PC-3 (cell line): ENCODE results near the gene HMCN1. TPM values are rescaled to one million over a fixed set of nuclear protein-coding genes. Genes with fewer than 3 reads are reported as not detected.

Source experiments
- ATAC-seq: fragments of 200-7000 bp; cut with Tn5 transposase; 2 replicates; pipeline ENCODE4 v1.9.1; 2020; ENCODE audit warnings: mild to moderate bottlenecking, moderate library complexity
- BruUV-seq: library from RNA; stranded (reverse); fragments of 400-500 nt; replicated peaks from 2 replicates; lab custom pipeline; 2021; lab: Mats Ljungman, UMichigan
- CTCF ChIA-PET: fragments of 300-600 bp; sonication (Branson Sonifier 250); formaldehyde crosslinking; loops from one replicate; lab custom pipeline; 2022; ENCODE audit warnings: antibody characterized with exemption; lab: Charles Lee
- POLR2A ChIA-PET: fragments of 300-600 bp; sonication (Branson Sonifier 250); formaldehyde crosslinking; loops from one replicate; lab custom pipeline; 2022; ENCODE audit warnings: antibody characterized with exemption; ENCODE audit not compliant: unreplicated experiment; lab: Charles Lee
- DNase-seq: peaks from one replicate; pipeline ENCODE4 v3.0.0-alpha.2; 2015
- H2AFZ ChIP-seq: fragments of 300-600 bp; sonication (generic); 2 replicates; pipeline ENCODE4 v1.6.0; 2016; ENCODE audit warnings: antibody characterized with exemption, low read length
- H3F3A ChIP-seq: fragments of 300-600 bp; sonication (generic); one replicate; pipeline ENCODE4 v1.6.0; 2017; ENCODE audit warnings: antibody characterized with exemption, low read length, control low read depth, mild to moderate bottlenecking; ENCODE audit not compliant: unreplicated experiment
- H3K27ac ChIP-seq: fragments of 300-600 bp; sonication (generic); 2 replicates; pipeline ENCODE4 v1.5.1; 2016; ENCODE audit warnings: mild to moderate bottlenecking, low read length
- H3K27me3 ChIP-seq: fragments of 300-600 bp; sonication (generic); 2 replicates; pipeline ENCODE4 v1.6.1; 2016; ENCODE audit warnings: low read length, mixed read lengths
- H3K36me3 ChIP-seq: fragments of 300-600 bp; sonication (generic); 2 replicates; pipeline ENCODE4 v1.6.1; 2016; ENCODE audit warnings: low read depth, mixed run types, low read length, mixed read lengths
- H3K4me1 ChIP-seq: fragments of 300-600 bp; sonication (generic); 2 replicates; pipeline ENCODE4 v1.5.1; 2016; ENCODE audit warnings: low read length; ENCODE audit not compliant: insufficient read depth
- H3K4me2 ChIP-seq: fragments of 300-600 bp; sonication (generic); 2 replicates; pipeline ENCODE4 v1.6.0; 2016; ENCODE audit warnings: low read length
- H3K4me3 ChIP-seq: fragments of 300-600 bp; sonication (generic); 2 replicates; pipeline ENCODE4 v1.5.1; 2016; ENCODE audit warnings: mild to moderate bottlenecking, low read length, mixed read lengths
- H3K79me2 ChIP-seq: fragments of 300-600 bp; sonication (generic); 2 replicates; pipeline ENCODE4 v1.6.1; 2017; ENCODE audit warnings: low read length, mixed read lengths
- H3K9ac ChIP-seq: fragments of 300-600 bp; sonication (generic); 2 replicates; pipeline ENCODE4 v1.6.0; 2016; ENCODE audit warnings: mild to moderate bottlenecking, low read length
- H3K9me2 ChIP-seq: fragments of 300-600 bp; sonication (generic); replicated peaks from 2 replicates; pipeline ENCODE4 v1.6.1; 2016; ENCODE audit warnings: mixed run types, low read length, mixed read lengths
- H3K9me3 ChIP-seq: fragments of 300-600 bp; sonication (generic); 2 replicates; pipeline ENCODE4 v1.6.1; 2016; ENCODE audit warnings: low read length, mixed read lengths
- H4K20me1 ChIP-seq: fragments of 300-600 bp; sonication (generic); 2 replicates; pipeline ENCODE4 v1.6.1; 2016; ENCODE audit warnings: low read length, mixed read lengths
- CTCF ChIP-seq: fragments of 300-600 bp; sonication (generic); conservative IDR thresholded peaks from 2 replicates; pipeline ENCODE4 v1.5.1; 2017; ENCODE audit warnings: antibody characterized with exemption, low read depth, mild to moderate bottlenecking, low read length
- EZH2 ChIP-seq: fragments of 300-600 bp; sonication (generic); IDR thresholded peaks from one replicate; pipeline ENCODE4 v1.6.1; 2017; ENCODE audit warnings: antibody characterized with exemption, mild to moderate bottlenecking, low read length; ENCODE audit not compliant: unreplicated experiment
- EZH2phosphoT487 ChIP-seq: fragments of 300-600 bp; sonication (generic); IDR thresholded peaks from 2 replicates; pipeline ENCODE4 v1.6.1; 2018; ENCODE audit warnings: mild to moderate bottlenecking, antibody characterized with exemption, low read length, borderline replicate concordance
- intact Hi-C: fragments of 100-400 bp; cut with micrococcal nuclease; formaldehyde crosslinking; loops from 2 replicates; pipeline ENCODE4 v1.9.0; 2023
- total RNA-seq: library from RNA; depleted of rRNA; stranded (reverse); fragments of >200 nt; gene quantifications from 2 replicates; pipeline ENCODE4 v1.2.3, GENCODE V29; 2014

Gene HMCN1
- total RNA-seq, 1 experiment from 2014 or later = 0.66 TPM

- ChIA-PET POLR2A (no interaction called here), CTCF (no interaction called here)
- no peak overlapping the region for H3K9ac ChIP-seq
- no peaks in the 10 kb centered on the region for H3K9me2 ChIP-seq
- DNase-seq = no peak
- no peak for ATAC-seq
- TF ChIP-seq EZH2 = no peak
- TF ChIP-seq CTCF = no peak
- TF ChIP-seq EZH2phosphoT487 = no peak
- H3K4me1 ChIP-seq = no peaks in the 10 kb centered on the region
- no peaks in the 10 kb centered on the region for H3K27me3 ChIP-seq
- no peak overlapping the region for H2AFZ ChIP-seq
- H4K20me1 ChIP-seq = no peaks in the 10 kb centered on the region
- no peaks in the 10 kb centered on the region for H3K9me3 ChIP-seq
- no peaks in the 10 kb centered on the region for H3K79me2 ChIP-seq
- no peak overlapping the region for H3K4me3 ChIP-seq
- no peak overlapping the region for H3K4me2 ChIP-seq
- H3K36me3 ChIP-seq = no peaks in the 10 kb centered on the region
- no peaks in the 10 kb centered on the region for H3F3A ChIP-seq
- H3K27ac ChIP-seq = no peak overlapping the region
- intact Hi-C loops = no loop called here
- no TSS peak for BruUV-seq
Measured at GRCh38 chr1:186113461-186113860, 379.3 kb downstream of the HMCN1 start.

GRCh38 chr1:186118724-186119123, 384.5 kb downstream of the HMCN1 start:
- Histone ChIP-seq H3K4me2 (no peak overlapping the region), H3K27ac (no peak overlapping the region), H3K9ac (no peak overlapping the region), H3K9me3 (no peaks in the 10 kb centered on the region), H2AFZ (no peak overlapping the region), H3K9me2 (no peaks in the 10 kb centered on the region), H3K27me3 (no peaks in the 10 kb centered on the region), H3K36me3 (no peaks in the 10 kb centered on the region), H3F3A (no peaks in the 10 kb centered on the region), H3K4me1 (no peaks in the 10 kb centered on the region), H3K4me3 (no peak overlapping the region), H3K79me2 (no peaks in the 10 kb centered on the region), H4K20me1 (no peaks in the 10 kb centered on the region)
- ChIA-PET POLR2A (no interaction called here), CTCF (no interaction called here)
- BruUV-seq = no TSS peak
- DNase-seq (no peak), ATAC-seq (no peak)
- no peak for TF ChIP-seq EZH2phosphoT487
- no peak for TF ChIP-seq CTCF
- TF ChIP-seq EZH2 = no peak
- intact Hi-C loops = no loop called here

- no TSS peak for BruUV-seq
- Histone ChIP-seq H3K9ac (no peak overlapping the region), H3K9me3 (no peaks in the 10 kb centered on the region), H3K4me3 (no peak overlapping the region), H3K36me3 (no peaks in the 10 kb centered on the region), H3K27me3 (no peaks in the 10 kb centered on the region), H3K27ac (no peak overlapping the region), H3F3A (no peaks in the 10 kb centered on the region), H3K9me2 (no peaks in the 10 kb centered on the region), H2AFZ (no peak overlapping the region), H3K4me1 (no peaks in the 10 kb centered on the region), H4K20me1 (no peaks in the 10 kb centered on the region), H3K79me2 (no peaks in the 10 kb centered on the region), H3K4me2 (no peak overlapping the region)
- ATAC-seq (no peak), DNase-seq (no peak)
- ChIA-PET CTCF (no interaction called here), POLR2A (no interaction called here)
- TF ChIP-seq EZH2phosphoT487 (no peak), EZH2 (no peak), CTCF (no peak)
- intact Hi-C loops = no loop called here
Measured at GRCh38 chr1:186122837-186123236, 388.6 kb downstream of the HMCN1 start.
